ENCODE results near the gene NRXN3.
"Not testable (repeated sequence)": the region's sequence is repeated elsewhere in the genome, so short reads cannot be mapped to it uniquely, and the experiment has no call there.

Gene NRXN3

DNA sequence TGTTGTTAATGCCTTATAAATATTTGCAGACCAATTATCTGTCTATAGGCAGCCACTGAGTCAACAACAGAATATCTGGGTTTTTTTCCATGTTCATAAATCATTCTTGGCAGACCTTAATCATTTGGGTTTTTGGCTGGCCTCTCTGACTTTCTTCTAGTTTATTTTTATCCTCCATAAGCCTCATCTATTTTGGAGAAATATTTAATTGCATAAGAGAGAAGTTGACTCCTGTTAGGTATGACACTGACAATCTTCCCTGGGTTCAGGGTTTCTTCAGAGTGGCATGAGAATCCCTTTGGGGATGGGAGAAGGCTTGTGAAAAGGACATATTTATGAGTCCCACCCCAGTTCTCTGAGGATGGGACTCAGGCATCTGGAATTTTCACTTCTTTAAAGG, 299.8 kb downstream of the NRXN3 start:
- in situ Hi-C loops (cut with MboI; ENCODE audit: low sequenced_read_pairs, unreplicated experiment), result no loop called here
- TF ChIP-seq, protein P1, sequence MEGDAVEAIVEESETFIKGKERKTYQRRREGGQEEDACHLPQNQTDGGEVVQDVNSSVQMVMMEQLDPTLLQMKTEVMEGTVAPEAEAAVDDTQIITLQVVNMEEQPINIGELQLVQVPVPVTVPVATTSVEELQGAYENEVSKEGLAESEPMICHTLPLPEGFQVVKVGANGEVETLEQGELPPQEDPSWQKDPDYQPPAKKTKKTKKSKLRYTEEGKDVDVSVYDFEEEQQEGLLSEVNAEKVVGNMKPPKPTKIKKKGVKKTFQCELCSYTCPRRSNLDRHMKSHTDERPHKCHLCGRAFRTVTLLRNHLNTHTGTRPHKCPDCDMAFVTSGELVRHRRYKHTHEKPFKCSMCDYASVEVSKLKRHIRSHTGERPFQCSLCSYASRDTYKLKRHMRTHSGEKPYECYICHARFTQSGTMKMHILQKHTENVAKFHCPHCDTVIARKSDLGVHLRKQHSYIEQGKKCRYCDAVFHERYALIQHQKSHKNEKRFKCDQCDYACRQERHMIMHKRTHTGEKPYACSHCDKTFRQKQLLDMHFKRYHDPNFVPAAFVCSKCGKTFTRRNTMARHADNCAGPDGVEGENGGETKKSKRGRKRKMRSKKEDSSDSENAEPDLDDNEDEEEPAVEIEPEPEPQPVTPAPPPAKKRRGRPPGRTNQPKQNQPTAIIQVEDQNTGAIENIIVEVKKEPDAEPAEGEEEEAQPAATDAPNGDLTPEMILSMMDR (IDR thresholded peaks at IDR 0.05; ENCODE audit: borderline replicate concordance, control extremely low read depth, extremely low read depth, insufficient read depth, missing control alignments), result no peak
- DNase-seq (ENCODE audit: low spot score), result no peak

DNA sequence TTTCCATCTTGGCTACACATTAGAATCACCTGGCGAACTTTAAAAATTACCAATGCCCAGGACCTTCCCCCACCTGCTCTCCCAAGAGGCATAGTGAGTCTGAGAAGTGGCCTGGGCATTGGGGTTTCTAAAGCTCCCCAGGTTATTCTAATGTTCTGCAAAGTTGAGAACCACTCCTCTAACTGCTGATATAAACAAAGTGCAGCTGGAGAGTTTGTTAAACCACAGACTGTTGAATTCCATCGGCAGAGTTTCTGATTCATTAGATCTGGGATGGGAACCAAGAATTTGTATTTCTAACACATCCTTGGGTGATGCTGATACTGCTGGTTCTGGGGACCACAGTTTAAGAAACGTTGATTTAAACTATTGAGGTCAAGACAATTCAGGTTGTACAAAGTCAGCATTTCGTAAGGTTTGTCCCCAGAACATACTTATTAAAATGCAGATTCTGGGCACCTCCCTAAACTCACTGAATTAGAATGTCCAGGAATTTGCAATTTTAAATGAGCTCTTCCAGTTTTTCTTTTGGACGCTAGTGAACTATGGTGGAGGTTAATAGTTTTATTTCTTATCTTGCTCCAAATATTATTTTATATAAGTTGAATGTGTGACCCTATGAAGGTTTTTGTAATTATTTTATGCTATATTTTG, 309.1 kb downstream of the NRXN3 start:
- TF ChIP-seq, protein P1 (IDR thresholded peaks at IDR 0.05; ENCODE audit: borderline replicate concordance, control extremely low read depth, extremely low read depth, insufficient read depth, missing control alignments), result no peak
- in situ Hi-C loops (cut with MboI; ENCODE audit: low sequenced_read_pairs, unreplicated experiment), result no loop called here
- no peak for DNase-seq (ENCODE audit: low spot score)

DNA sequence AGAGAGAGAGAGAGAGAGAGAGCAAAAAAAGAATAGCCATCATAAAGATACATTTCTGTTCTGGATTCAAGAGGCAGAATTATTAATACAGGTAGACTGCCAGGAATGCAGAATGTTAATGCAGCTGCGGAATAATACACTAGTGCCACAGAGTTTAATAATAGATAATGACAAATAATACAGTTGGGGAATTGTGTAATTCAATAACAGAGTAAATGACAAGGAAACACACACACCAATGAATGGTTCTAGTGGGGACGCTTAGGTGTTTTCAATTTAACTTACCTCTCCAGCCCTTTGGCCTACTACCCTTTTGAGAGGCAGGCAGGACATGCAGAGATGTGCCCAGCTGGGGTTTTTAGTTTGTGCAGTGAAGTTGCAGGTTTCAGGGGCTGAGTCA, 313.9 kb downstream of the NRXN3 start:
- DNase-seq (ENCODE audit: low spot score), result no peak
- TF ChIP-seq, protein P1 (IDR thresholded peaks at IDR 0.05; ENCODE audit: borderline replicate concordance, control extremely low read depth, extremely low read depth, insufficient read depth, missing control alignments), result no peak
- in situ Hi-C loops (cut with MboI; ENCODE audit: low sequenced_read_pairs, unreplicated experiment), result no loop called here

DNA sequence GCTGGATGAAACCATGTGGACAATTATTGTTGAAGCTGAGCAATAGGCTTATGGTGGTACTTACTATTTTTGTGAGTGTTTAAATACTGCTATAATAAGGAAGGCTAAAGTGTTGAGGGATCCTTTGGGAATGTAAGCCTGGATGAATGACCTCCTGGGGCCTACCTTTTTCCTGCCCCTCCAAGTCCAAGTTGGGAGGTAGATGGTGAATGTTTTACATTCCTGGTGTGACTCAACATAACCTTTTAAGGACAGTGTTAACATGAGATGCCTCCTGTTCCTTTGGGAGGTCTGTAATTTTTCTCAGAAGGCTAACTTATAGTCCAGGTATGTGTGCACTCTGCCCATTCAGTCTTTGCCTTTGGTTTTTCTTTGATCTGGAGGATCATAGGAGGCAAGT, 315.9 kb downstream of the NRXN3 start:
- in situ Hi-C loops (cut with MboI; ENCODE audit: low sequenced_read_pairs, unreplicated experiment), result no loop called here
- no peak for DNase-seq (ENCODE audit: low spot score)
- TF ChIP-seq, protein P1 (IDR thresholded peaks at IDR 0.05; ENCODE audit: borderline replicate concordance, control extremely low read depth, extremely low read depth, insufficient read depth, missing control alignments), result no peak

DNA sequence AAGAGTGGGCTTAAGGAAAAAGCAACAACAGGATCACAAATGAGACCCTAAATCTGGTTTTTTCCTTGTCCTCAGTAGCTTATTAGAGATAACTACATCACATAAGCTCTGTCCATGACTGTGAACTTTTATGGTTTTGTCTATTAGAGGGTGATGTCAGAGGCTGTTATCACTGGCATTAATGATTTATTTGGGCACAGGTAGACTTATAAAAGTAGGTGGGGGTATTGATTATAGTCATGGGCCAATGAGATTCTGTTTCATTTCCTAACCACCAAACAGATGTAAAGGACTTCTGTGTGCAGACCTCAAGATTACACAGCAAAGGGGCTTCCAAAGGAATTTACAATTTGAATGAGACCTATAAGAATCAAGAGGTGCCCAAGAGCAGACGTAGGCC, 316.4 kb downstream of the NRXN3 start:
- TF ChIP-seq, protein P1 (IDR thresholded peaks at IDR 0.05; ENCODE audit: borderline replicate concordance, control extremely low read depth, extremely low read depth, insufficient read depth, missing control alignments), result no peak
- DNase-seq (ENCODE audit: low spot score), result no peak
- in situ Hi-C loops (cut with MboI; ENCODE audit: low sequenced_read_pairs, unreplicated experiment), result no loop called here

DNA sequence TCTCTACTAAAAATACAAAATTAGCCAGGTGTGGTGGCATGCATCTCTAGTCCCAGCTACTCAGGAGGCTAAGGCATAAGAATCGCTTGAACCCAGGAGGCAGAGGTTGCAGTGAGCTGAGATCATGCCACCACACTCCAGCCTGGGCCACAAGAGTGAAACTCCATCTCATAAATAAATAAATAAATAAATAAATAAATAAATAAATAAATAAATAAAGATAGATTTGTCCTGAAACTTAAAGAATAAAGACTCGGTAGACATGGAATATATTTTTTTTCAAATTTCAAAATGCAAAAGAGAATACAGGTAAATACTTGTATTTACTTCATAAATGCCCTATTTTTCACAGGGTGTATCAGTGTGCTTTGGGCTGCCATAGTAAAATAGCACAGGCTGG, 317.4 kb downstream of the NRXN3 start:
- DNase-seq (ENCODE audit: low spot score); in situ Hi-C loops (cut with MboI; ENCODE audit: low sequenced_read_pairs, unreplicated experiment): not testable (repeated sequence)

DNA sequence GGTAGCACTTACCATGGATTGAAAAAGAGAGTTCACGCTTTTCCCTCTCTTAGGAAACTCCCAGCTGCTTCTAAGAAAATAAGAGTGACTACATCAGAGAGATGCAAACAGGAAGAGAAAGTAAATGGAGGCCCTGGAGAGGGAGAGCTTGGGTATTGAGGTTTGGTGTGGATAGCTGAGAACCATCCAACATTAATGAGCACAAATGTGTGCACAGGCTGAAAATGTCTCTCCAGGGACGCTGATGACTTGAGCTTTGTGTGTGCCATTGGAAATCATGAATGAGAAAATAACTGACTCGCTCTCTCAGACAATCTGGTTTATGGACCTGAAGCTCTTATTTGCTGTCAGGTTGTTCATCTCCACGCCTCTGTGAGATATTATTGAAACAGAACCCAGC, 318.8 kb downstream of the NRXN3 start:
- no peak for DNase-seq (ENCODE audit: low spot score)
- TF ChIP-seq, protein P1 (IDR thresholded peaks at IDR 0.05; ENCODE audit: borderline replicate concordance, control extremely low read depth, extremely low read depth, insufficient read depth, missing control alignments), result no peak
- in situ Hi-C loops (cut with MboI; ENCODE audit: low sequenced_read_pairs, unreplicated experiment), result no loop called here
